OCI-M2 (cell line): ENCODE measurements around the gene P3H3.

Experiments
- DNase-seq: peaks from one replicate; lab custom pipeline; 2025; ENCODE audit not compliant: unreplicated experiment; lab: John Stamatoyannopoulos, UW

P3H3 gene, protein sequence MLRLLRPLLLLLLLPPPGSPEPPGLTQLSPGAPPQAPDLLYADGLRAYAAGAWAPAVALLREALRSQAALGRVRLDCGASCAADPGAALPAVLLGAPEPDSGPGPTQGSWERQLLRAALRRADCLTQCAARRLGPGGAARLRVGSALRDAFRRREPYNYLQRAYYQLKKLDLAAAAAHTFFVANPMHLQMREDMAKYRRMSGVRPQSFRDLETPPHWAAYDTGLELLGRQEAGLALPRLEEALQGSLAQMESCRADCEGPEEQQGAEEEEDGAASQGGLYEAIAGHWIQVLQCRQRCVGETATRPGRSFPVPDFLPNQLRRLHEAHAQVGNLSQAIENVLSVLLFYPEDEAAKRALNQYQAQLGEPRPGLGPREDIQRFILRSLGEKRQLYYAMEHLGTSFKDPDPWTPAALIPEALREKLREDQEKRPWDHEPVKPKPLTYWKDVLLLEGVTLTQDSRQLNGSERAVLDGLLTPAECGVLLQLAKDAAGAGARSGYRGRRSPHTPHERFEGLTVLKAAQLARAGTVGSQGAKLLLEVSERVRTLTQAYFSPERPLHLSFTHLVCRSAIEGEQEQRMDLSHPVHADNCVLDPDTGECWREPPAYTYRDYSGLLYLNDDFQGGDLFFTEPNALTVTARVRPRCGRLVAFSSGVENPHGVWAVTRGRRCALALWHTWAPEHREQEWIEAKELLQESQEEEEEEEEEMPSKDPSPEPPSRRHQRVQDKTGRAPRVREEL

DNA sequence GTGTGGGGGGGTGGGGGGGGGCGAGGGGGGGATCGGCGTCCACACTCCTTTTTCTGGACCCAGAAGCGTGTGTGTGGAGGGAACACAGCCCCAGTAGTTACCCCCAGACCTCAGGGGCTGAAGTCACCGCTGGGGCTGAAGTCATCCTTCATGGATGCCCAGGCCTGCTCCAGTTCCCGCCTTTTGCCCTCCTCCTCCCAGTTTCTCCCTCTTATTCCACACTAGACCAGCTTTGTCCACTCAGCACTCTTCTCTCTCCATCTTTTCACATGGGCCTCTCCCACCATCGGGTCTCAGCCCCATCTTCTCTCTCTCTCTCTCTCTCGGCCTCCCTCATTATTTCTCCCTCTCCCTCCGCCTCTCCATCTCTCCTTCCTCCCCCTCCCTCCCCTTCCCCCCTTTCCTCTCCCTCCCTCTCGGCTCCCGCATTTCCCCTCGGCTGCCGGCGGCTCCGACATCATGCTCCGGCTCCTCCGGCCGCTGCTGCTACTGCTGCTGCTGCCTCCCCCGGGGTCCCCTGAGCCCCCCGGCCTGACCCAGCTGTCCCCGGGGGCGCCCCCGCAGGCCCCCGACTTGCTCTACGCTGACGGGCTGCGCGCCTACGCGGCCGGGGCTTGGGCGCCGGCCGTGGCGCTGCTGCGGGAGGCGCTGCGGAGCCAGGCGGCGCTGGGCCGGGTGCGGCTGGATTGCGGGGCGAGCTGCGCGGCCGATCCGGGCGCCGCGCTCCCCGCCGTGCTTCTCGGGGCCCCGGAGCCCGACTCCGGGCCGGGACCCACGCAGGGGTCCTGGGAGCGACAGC lies at the start of gene P3H3:
P3H3 (plus strand) TSS at position 426 of the 799 bp plus-strand sequence; CDS start at position 460, 34 bp downstream.
- DNase-seq: no peak

DNA sequence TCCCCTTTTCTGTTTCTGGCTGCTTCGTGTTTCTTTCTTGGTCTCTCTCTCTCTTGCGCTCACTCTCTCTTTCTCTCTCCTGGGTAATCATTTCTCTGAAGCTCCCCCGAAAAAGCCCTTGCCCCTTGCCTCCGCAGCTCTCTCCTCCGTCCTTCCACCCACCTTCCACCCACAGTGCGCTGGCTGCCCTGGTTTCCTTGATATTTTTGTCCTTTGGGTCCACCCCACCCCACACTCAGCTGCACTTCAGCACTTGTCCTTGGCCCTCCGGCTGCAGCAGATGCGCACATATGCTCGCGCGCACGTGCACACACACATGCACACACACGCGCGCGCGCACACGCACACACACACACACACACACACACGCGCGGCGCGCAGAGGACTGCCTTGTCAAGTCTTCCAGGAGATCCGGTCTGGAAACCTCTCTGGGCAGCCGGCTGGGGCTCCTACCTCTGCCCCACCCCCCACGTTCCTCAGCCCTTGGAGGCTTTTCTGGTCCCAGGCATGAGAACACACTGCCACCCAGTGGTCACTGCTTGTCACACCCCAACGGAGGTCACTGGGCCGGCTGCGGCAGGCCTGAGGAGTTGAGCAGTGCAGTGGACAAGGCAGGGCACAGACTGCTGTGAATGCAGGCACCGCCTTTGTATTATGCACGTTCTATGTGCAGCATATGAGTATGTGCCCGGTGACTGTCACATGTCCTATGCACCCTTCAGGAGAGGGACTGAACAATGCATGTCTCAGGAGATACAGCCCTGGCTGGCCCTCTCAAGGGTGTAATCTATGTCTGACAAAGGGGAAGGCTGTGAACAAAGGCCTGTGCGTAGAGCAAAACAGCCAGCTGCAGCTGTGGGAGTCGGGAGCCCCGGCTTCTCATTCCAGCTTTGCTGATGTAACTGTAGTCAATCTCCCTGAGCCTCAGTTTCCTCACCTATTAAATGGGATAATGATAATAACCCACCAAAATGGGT lies 49.3 kb upstream of the P3H3 start:
- DNase-seq: peak; percentile 62

DNA sequence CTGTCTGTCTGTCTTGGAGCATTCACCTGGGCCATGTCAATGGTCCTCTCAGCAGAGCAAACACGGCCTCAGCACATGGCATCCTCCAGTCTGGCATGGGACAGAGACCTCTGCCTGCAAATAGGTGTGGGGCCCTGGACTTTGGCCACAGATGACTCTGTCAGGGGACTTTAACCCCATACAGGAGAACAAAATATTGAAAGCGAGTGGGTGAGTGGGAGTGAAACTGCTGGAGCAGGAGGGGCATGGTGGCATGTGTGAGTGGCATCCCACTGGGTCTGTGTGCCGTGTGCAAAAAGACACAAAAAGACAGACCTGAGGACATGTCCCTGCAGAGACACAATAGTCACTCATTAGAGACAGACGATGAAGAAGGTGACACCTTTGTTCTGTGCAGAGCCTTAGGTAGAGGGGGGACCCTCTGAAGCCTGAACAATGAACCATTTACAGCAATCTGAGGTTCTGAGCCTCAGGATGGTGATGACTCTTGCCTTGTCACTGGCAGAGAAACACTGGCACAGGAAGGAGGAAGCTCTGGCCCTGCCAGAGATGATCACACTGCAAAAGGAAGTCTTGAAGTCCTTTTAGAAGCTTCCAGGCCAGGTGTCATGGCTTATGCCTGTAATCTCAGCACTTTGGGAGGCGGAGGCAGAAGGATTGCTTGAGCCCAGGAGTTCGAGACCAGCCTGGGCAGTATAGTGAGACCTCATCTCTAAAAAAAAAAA lies 48.3 kb upstream of the P3H3 start:
- no peak for DNase-seq

DNA sequence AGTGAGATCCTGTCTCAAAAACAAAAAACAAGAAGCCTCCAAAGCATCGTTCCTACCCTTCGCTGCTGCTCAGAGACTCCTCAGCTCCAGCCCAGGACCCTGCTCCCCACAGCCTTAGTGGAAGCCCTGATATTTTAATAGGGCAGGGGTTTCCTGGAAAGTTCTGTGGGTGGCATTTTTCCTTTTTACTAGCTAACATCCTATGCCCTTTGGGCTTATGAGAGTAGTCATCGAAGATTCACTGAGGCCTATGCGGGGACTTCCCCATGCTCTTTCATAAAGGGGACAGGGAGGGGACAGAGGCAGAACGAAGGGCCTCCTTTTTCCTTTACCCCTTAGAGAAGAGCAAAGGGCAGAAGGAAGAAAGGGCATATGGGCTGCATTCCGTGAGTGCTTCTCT lies 47.6 kb upstream of the P3H3 start:
- DNase-seq: no peak

DNA sequence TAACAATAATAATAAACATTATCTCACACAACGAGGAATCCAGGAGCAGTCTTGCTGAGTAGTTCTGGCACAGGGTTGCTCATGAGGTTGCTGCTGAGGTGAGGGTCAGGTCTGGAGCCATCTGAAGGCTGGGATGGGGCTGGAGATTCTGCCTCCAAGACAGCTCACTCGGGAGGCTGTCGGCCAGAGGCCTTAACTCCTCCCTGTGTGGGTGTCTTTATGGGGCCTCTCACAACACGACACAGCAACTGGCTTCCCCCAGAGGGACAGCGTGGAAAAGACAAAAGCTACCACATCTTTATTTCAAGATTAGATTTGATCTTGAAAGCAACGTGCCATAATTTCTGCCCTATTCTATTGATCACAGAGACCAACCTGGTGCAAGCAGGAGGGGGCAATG lies 46.1 kb upstream of the P3H3 start:
- DNase-seq: no peak

DNA sequence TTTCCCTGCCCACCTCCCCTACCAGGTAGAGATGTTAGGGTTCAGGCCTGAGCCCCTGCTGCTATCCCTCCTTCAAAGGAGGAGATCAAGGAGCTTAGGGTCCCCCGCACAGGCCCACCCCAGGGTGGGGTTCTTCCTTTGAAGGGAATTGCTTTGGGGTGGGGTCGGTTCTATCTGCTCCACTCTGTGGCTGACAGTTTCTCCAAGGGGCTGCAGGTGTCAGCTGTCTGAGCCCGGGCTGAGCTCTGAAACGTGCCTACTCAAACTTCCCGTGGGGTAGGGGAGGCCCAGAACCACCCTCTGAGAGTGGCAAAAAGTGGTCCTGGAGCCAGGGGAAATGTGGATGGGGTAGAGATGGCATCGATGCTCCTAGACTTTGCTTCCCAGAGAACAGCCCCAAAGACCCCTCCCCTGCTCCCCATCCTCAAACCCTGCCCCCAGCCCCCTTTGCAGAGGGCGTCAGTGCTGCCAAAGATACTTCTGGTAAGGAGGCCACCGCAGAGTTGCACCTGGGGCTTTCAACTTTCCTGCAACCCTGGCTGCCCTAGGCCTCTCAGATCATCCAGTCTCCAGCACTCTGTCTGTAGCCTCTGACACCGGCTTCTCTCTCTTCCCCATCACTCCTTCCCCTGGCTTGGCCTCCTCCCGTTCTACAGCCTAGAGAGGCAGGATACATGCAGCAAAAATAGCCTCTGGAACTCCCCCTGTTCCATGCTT lies 45.2 kb upstream of the P3H3 start:
- no peak for DNase-seq

DNA sequence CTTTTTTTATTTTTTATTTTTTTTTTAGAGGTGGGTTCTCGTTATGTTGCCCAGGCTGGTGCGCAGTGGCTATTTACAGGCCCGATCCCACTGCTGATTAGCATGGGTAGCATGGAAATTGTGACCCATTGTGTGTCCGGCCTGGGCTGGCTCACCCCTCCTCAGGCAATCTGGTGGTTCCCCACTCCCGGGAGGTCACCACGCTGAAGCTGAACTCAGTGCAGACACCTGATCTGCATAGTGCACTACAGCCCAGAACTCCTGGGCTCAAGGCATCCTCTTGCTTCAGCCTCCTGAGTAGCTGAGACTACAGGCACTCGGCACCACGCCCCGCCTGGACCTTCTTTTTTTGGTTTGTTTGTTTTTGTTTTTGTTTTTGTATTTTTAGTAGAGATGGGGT lies 44.4 kb upstream of the P3H3 start:
- no peak for DNase-seq

DNA sequence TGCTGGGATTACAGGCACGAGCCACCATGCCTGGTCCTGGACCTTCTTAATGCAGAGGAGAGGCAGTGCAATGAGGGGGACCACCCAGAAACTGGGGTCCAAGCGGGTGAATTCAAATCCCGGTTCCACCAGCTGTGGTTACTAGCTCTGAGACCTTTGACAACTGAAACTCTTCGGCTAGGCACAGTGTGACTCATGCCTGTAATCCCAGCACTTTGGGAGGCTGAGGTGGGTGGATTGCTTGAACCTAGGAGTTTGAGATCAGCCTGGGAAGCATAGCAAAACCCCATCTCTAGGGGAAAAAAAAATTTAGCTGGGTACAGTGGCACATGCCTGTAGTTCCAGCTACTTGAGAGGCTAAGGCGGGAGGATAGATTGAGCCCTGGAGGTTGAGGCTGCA lies 43.9 kb upstream of the P3H3 start:
- no peak for DNase-seq

DNA sequence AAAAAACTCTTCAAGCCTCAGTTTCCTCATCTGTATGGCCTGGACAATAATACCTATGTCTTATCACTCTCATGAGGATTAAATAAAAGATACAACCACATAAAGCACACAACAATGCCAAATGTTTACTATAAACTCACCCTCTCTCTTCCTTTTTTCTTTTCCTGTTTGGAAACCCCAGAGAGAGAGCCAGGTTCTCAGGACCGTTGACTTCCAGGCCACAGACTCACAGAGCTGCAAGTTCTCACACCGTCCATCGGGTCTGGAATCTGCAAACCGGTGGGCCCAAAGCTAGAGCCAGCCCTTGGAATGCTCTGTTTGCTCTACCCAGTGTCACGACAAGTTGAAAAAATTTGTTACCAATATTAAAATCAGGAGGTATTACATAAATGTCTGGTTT lies 43.4 kb upstream of the P3H3 start:
- no peak for DNase-seq

DNA sequence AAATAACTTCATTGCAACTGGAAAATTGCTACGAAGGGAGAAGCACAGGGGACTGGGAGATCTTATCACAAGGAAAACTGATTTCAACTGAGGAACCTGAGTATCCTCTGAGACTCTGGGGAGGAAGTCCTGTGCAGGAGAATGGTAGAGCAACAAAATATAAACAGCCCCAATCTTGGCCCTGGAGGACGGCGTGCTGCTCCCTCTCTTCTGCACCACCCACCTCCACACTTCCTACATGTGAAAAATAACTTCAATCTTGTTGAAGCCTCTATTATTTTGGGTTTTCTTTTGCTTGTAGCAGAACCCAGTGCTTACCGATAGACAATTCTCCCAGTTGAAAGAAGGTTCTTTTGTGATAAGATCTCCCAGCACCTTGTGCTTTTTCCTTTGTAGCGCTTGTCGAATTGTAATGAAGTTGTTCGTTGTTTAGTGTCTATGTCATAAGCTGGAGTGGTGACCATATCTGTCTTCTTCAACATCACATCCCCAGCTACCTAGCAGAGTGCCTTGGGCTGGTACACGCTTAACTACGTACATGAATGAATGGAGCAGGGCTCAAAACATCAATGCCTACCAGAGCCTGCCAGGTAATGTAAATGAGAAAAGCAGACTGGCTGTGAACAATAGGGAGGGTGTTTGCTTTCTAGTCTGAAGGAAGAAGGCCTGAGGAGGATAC lies 41.7 kb upstream of the P3H3 start:
- DNase-seq: no peak

DNA sequence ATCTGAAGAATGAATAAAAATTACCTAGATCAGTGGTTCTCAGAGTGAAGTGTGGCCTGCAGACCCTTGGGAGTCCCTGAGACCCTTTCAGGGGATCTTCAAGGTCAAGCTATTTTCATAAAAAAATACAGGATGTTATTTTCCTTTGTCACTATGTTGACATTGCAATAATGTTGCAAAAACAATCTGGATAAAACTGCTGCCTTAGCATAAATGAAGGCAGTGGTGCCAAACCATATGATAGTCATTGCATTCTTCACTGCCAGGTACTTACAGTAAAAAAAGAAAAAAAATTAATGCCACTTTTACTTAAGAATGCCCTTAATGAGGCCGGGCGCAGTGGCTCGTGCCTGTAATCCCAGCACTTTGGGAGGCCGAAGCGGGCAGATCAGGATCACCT lies 40.9 kb upstream of the P3H3 start:
- no peak for DNase-seq

DNA sequence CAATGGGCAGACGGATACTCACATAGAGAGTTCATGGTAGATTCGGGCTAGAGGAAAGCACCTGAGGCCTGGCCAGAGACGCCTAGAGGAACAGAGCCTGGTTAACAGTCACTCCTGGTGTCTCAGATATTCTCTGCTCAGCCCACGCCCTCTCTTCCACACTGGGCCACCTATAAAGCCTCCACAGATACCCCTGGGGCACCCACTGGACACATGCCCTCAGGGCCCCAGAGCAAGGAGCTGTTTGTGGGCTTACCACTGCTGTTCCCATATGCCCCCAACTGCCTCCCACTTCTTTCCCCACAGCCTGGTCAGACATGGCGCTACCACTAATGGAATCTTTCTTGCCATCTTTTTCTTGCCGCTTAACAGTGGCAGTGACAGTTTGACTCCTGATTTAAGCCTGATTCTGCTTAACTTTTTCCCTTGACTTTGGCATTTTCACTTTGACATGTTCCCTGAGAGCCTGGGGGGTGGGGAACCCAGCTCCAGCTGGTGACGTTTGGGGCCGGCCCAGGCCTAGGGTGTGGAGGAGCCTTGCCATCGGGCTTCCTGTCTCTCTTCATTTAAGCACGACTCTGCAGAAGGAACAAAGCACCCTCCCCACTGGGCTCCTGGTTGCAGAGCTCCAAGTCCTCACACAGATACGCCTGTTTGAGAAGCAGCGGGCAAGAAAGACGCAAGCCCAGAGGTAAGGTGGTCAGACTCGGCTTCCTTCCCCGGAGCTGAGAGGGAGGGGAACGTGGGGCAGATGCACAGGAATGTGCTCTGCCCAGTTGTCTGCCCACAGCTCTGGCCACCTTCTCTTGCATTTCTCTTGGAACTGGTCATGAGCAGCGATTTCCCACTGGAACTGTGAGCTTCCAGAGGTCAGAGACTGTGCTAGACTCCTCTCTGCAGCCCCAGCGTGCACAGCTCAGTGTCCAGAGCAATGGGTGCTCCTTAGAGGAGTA lies 39.0 kb upstream of the P3H3 start, which contains the start of gene CD4:
CD4 (plus strand) TSS at position 557 of the 953 bp plus-strand sequence. CDS start 10,611 bp downstream, outside the sequence.
- DNase-seq: no peak

DNA sequence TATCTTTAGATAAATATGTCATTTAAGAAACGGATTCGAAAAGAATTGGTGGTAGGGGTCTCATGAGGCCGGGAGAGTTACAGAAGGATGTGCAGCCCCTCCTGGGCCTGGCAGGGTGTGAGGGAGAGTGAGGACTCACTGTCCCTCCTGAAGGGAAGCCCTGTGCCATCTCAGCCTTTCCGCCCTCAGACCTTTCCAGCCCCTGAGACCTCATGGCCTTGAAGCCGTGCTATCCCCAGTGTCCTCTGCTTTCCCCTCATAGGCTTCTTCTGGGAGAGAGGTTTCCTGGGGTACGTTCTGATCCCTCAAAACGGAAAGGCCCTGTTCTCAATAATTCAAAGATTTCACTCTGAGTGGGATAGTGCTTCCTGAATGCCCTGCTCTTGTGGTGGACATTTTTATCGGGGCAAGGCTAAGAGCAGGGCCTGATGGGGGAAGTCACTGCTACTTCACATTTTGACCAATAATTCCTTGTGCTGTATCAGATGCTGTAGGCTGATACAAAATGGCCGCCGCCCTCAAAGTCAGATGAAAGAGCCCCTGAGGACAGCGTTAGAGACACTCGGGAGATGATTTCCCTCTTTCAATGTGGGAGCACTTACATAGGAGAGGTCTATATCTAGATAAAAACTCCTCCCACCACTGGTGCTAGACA lies 37.6 kb upstream of the P3H3 start:
- no peak for DNase-seq

DNA sequence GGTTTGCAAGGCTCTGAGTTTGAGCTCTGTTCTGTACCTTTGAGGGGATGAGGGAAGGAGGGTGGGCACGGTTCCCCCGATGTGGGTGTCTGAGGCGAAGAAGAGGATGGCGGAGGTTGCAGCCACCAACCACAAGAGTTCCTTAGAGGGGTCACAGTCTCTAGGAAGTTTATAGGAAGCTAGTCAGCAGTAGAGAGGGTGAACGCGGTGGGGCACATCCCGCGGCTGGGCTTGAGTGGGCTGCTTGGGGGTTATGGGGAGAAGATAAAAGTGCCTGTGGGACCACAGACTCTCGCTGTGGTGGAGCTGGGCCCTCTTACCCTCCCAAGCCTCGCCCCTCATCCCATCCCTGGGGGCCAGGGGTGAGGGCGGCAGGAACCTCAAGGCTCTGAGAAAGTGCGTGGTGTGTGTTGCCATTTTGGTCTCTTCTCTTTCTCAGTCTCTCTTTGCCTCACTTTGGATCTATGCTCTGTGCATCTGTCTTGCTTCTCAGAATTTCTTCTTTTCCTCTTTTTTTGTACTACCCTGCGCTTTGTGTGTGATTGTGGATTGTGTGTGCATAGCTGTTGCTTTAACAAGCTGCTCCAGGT lies 36.2 kb upstream of the P3H3 start:
- DNase-seq: no peak

DNA sequence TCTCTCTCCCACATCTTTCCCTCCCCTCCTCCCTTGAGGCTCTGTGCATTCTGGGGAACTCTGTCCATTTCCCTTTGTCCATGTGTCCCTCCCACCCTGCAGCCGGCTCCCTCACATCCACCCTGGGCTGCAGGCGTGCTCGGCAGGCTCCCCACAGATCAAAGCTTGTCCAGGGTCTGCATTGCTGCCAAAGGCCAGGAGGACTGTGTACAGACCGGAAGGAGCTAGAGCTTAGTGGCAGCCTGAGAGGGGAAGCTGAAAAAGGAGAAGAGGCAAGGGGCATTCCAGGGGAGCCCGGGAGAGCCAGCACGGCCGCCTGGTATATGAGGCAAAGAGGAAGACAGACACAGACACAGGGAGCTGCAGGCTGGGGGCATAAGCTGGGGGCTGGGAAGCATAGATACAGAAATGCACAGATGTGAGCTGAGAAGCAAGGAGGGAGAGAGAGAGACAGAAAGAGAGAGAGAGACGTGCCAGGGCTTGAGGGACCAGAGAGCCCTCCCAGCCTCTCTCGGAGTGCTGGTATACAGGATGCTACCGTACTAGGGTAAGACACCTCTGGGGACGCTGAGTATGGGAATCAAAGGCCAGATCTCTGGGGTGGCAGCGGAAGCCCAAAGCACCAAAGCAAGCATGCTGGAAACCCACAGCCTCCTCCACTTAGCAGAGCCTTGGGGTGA lies 35.5 kb upstream of the P3H3 start:
- no peak for DNase-seq

DNA sequence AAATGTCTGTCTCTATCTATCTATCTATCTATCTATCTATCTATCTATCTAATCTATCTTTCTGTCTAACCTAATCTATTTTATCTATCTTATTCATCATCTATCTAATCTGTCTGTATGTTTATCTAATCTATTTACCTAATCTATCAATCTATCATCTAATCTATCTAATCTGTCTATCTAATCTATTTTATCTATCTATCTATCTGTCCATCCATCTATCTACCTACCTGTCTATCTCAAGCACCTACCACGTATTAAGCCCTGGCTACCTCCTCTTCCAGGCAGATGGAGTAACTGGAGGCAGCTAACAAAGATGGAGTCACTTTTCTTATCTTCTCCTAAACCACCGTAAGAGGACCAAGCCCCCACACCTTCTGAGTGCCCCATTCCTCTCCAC lies 33.1 kb upstream of the P3H3 start:
- DNase-seq: no peak
